ENCODE results near the gene TOMM6. TPM values are rescaled to one million over a fixed set of nuclear protein-coding genes. Genes with fewer than 3 reads are reported as not detected.
"Not testable (repeated sequence)": the region's sequence is repeated elsewhere in the genome, so short reads cannot be mapped to it uniquely, and the experiment has no call there.

Gene TOMM6
- total RNA-seq, 2 donors from 2014 or later: 130 to 172 TPM

DNA sequence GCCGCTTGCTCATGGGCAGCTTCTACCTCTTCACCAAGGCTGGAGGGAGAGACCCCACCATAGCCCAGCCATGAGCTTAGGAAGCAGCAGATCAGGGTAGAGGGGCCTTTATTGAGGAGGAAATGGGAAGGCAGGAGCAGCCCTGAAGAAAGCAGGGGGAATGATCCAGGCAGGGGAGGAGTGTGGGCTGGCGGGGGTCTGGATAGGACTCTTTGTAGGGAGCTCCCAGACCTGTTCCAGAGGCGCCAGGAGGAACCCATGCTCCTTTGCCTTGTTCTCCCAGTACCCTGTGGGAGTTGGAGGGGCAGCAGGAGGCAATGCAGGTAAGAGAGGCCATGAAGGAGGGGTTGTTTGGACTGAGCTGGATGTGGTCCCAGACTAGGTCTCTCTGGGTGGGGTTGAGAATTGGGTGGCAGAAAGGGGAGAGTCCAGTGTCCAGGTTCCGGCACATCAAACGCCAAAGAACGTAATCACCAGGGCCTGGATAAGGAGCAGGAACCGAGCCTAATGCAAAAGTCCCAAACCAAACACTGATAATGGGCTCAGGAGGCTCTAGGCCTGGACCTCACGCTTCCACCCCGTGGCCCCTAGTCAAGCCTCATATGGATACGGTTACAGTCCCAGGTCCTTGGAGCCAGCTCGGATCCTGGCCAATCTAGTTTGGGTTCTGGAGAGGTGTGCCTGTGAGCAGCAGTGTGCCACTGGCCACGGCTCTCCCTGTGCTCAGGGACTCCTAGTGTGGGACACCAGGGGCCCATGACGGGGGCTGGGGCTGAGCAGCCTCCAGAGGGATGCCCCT, 28.2 kb upstream of the TOMM6 start:
- Histone ChIP-seq H3K27ac (no peak overlapping the region), H3K36me3 (no peaks in the 10 kb centered on the region), H3K9me3 (no peaks in the 10 kb centered on the region), H3K4me3 (no peak overlapping the region), H3K4me1 (no peaks in the 10 kb centered on the region), H3K27me3 (no peaks in the 10 kb centered on the region)
- DNase-seq (ENCODE audit: low spot score): no peak
- TF ChIP-seq, protein P1, sequence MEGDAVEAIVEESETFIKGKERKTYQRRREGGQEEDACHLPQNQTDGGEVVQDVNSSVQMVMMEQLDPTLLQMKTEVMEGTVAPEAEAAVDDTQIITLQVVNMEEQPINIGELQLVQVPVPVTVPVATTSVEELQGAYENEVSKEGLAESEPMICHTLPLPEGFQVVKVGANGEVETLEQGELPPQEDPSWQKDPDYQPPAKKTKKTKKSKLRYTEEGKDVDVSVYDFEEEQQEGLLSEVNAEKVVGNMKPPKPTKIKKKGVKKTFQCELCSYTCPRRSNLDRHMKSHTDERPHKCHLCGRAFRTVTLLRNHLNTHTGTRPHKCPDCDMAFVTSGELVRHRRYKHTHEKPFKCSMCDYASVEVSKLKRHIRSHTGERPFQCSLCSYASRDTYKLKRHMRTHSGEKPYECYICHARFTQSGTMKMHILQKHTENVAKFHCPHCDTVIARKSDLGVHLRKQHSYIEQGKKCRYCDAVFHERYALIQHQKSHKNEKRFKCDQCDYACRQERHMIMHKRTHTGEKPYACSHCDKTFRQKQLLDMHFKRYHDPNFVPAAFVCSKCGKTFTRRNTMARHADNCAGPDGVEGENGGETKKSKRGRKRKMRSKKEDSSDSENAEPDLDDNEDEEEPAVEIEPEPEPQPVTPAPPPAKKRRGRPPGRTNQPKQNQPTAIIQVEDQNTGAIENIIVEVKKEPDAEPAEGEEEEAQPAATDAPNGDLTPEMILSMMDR (IDR thresholded peaks at IDR 0.05): no peak

DNA sequence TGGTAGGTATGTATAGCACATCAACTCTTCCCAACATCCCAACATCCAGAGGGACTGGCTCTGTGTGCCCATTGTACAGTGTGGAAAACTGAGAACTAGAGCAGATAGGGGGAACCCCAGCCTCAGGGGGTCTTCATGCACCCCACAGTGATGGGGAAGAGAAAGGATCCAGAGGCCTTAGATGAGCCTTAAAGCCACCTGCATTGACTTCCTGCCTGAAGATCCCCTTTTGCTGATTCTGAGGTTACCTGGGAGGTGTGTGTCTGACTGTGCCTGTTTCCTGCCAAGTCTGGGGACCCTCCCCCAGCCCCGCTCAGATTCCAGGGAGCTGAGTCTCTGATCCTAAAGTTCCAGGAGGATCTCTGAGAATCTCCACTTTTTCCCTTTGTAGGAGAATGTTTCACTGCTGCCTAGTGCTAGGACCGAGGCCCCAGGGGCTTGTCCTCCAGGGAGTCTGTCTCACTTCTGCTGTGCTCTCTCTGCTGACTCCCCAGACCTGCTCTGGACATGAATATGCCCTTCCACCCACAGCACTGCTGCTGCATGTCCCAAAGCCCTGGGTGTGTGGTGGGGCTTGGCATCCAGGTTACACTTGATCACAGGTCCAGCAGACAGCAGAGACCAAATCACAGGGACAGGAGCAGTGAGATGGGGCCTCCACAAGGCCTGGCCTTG, 27.5 kb upstream of the TOMM6 start:
- TF ChIP-seq, protein P1 (IDR thresholded peaks at IDR 0.05): no peak
- no peak for DNase-seq (ENCODE audit: low spot score)
- Histone ChIP-seq H3K27me3 (no peaks in the 10 kb centered on the region), H3K9me3 (no peaks in the 10 kb centered on the region), H3K27ac (no peak overlapping the region), H3K36me3 (no peaks in the 10 kb centered on the region), H3K4me3 (no peak overlapping the region), H3K4me1 (no peaks in the 10 kb centered on the region)

DNA sequence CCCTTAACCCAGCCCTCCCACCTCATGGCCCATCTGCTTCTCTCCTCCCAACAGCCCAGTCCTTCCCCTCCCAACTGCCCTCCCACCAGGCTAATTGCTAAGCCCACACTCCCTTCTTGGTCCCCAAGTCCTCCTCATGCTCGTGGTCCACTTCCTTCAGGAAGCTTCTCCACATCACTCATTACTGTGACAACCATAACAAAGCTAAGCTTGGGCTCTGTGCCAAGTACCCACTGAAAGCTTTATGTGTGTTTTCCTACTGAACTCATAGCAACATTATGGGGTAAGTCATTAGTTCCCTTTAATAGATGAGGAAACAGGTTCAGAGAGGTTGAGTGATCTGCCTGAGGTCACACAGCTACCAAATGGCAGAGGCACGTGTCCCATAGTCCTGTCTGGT, 24.0 kb upstream of the TOMM6 start:
- TF ChIP-seq, protein P1 (IDR thresholded peaks at IDR 0.05): no peak
- no peak overlapping the region for H3K27ac ChIP-seq
- peaks cover 0 to 17% of the 10 kb centered on the region in 2 donors for H3K4me1 ChIP-seq
- H3K9me3 ChIP-seq: no peaks in the 10 kb centered on the region
- H3K36me3 ChIP-seq: no peaks in the 10 kb centered on the region
- DNase-seq (ENCODE audit: low spot score): no peak
- H3K4me3 ChIP-seq: no peak overlapping the region
- no peaks in the 10 kb centered on the region for H3K27me3 ChIP-seq

DNA sequence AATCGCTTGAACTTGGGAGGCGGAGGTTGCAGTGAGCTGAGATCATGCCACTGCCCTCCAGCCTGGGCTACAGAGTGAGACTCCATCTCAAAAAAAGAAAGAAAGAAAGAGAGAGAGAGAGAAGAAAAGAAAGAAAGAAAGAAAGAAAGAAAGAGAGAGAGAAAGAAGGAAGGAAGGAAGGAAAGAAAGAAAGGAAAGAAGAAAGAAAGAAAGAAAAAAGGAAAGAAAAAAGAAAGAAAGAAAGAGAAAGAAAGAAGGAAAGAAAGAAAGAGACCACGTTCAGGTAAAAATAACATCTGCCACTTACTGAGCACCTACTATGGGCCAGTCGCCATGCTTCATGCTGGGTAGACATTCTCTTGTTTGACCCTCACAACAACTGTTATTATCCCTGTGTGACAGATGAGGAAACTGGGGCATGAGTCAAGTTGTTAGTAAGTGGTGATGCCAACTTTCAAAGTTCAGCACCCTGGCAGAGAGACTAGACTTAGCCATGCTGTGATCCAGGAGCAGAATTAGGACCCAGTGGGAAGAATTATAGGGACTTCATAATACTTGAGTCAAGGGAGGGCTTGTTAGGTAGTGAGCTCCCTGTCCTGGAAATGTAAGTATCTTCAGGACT, 21.3 kb upstream of the TOMM6 start:
- H3K4me1 ChIP-seq: peaks cover 0 to 17% of the 10 kb centered on the region in 2 donors
- H3K9me3 ChIP-seq; H3K4me3 ChIP-seq; DNase-seq (ENCODE audit: low spot score); H3K27me3 ChIP-seq: not testable (repeated sequence)
- H3K36me3 ChIP-seq: peaks cover 12% of the 10 kb centered on the region
- peak overlapping the region in 1 of 2 donors; percentile 55 for H3K27ac ChIP-seq

DNA sequence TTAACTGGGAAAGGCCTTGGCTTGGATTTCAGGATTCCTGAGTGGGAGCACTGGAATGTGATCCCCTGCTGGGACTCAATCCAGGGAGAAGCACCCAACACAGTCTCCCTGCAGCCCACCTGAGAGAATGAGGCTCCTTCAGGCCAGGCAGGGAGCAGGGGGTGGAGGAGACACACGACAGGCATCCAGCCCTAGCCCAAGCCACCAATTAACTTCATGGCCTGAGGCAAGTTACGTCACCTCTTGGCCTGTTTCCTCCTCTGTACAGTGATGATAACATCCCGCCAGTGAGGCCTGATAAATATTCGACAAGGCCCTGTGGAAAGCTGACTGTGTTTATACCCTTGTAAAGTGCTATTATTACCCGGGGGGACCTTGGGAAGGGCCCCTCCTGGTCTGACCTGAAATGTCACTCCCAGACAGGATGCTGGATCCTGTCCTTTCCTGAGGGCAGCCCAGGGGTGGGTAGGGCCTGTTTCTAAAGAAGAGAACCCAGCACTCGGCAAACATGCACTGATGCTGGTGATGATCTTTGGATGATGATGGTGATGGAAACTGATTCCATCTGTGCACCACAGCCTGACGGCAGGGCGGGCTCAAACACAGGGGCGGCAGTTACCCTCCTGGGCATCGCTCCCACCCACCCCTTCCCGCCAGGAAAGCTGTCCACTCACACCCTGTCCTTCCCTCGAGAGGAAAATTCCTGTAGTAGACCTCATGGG, 20.2 kb upstream of the TOMM6 start:
- Histone ChIP-seq H3K9me3 (no peaks in the 10 kb centered on the region), H3K27ac (peak overlapping the region; percentile 41 to 55), H3K27me3 (no peaks in the 10 kb centered on the region), H3K36me3 (peaks cover 23% of the 10 kb centered on the region), H3K4me3 (no peak overlapping the region), H3K4me1 (peaks cover 0 to 17% of the 10 kb centered on the region in 2 donors)
- DNase-seq (ENCODE audit: low spot score): peak; percentile 74
- TF ChIP-seq, protein P1 (IDR thresholded peaks at IDR 0.05): no peak
